Stimulated activated CD8-positive, alpha-beta memory T cell treated with anti-CD3 and anti-CD28 coated beads, Interleukin-4, amount 100 ng/mL, for 4 hours (primary cell): Measurements from ENCODE around the gene CERKL.

Experiments
- DNase-seq, 2 donors: peaks; one replicate each; pipeline ENCODE4 v3.0.0-alpha.2; 2020; ENCODE audit warnings: low read depth in 2 of 2, low spot score in 1 of 2

CERKL gene

GRCh38 chr2:181578829-181579228 lies 78.1 kb downstream of the CERKL start:
- DNase-seq: no peak

GRCh38 chr2:181576431-181576830 lies 80.5 kb downstream of the CERKL start:
- no peak for DNase-seq

- no peak for DNase-seq
These were observed 81.3 kb downstream of the CERKL start for GRCh38 chr2:181575650-181576025.

GRCh38 chr2:181575024-181575649 lies 81.8 kb downstream of the CERKL start:
- DNase-seq: no peak

GRCh38 chr2:181574321-181574720 lies 82.6 kb downstream of the CERKL start:
- no peak for DNase-seq

- no peak for DNase-seq
These were observed 83.7 kb downstream of the CERKL start for GRCh38 chr2:181573140-181573736.

GRCh38 chr2:181570833-181571661 lies 85.9 kb downstream of the CERKL start:
- no peak for DNase-seq

- DNase-seq: no peak
These were observed 86.8 kb downstream of the CERKL start for GRCh38 chr2:181570059-181570458.

GRCh38 chr2:181566334-181567032 lies 90.4 kb downstream of the CERKL start:
- no peak for DNase-seq

GRCh38 chr2:181563101-181563692 lies 93.7 kb downstream of the CERKL start:
- no peak for DNase-seq

GRCh38 chr2:181558371-181558770 lies 98.5 kb downstream of the CERKL start:
- no peak for DNase-seq

GRCh38 chr2:181554061-181554830 lies 102.7 kb downstream of the CERKL start:
- no peak for DNase-seq

GRCh38 chr2:181553244-181553643 lies 103.7 kb downstream of the CERKL start:
- no peak for DNase-seq

- no peak for DNase-seq
These were observed 104.1 kb downstream of the CERKL start for GRCh38 chr2:181552808-181553207.

GRCh38 chr2:181546086-181546485 lies 110.8 kb downstream of the CERKL start:
- DNase-seq: no peak

- DNase-seq: no peak
These were observed 114.7 kb downstream of the CERKL start for GRCh38 chr2:181542170-181542569.

GRCh38 chr2:181540421-181540820 lies 116.5 kb downstream of the CERKL start:
- no peak for DNase-seq

- DNase-seq: no peak
These were observed 120.2 kb downstream of the CERKL start for GRCh38 chr2:181536730-181537129.

- no peak for DNase-seq
These were observed 128.5 kb downstream of the CERKL start for GRCh38 chr2:181528441-181528840.

GRCh38 chr2:181527058-181527457 lies 129.8 kb downstream of the CERKL start:
- no peak for DNase-seq

GRCh38 chr2:181526014-181526413 lies 130.9 kb downstream of the CERKL start:
- no peak for DNase-seq
